B cell (primary cell): Measurements from ENCODE around the gene DNAAF8.

Experiments
- CTCF ChIP-seq: fragments of 200-600 bp; IDR thresholded peaks from one replicate; pipeline ENCODE4 v1.8.0; 2022; ENCODE audit warnings: antibody characterized with exemption, mild to moderate bottlenecking
- EZH2 ChIP-seq: IDR thresholded peaks from 2 replicates; pipeline ENCODE4 v1.6.1; 2012; ENCODE audit warnings: borderline replicate concordance, low read depth, mild to moderate bottlenecking, moderate library complexity, low read length; ENCODE audit not compliant: insufficient read depth, poor library complexity, severe bottlenecking

DNA sequence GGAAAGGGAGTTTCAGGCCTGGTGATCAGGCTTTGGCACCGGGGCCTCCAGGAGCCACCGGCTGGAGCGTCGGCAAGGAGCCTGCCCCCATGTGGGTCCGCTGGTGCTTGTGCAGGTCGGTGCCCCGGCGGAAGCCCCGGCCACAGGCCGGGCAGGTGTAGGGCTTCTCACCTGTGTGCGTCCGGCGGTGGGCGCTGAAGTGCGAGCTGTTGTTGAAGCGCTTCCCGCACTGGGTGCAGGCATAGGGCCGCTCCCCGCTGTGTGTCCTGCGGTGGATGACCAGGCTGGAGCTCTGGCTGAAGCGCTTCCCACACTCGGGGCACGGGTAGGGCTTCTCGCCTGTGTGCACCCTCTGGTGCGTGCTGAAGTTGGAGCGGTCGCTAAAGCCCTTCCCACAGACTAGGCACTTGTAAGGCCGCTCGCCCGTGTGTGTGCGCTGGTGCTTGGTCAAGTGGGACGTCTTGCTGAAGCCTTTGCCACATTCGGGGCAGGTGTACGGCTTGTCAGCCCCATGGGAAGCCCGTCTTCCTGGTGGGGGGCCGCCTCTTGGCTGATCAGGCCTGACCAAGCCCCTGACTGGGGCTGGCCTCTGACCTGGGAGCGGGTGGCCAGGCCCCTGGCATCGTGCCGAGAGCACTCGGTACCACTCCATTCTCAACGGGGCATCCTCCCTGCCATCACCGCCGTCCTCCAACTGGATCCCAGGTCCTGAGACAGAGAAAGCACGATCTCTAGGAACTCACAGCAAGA lies 18.2 kb downstream of the DNAAF8 start:
- no peak for TF ChIP-seq EZH2
- TF ChIP-seq CTCF, result no peak
